NCI-H2227 (cell line): Measurements from ENCODE around the gene POP7.
"Not testable (repeated sequence)": the region's sequence is repeated elsewhere in the genome, so short reads cannot be mapped to it uniquely, and the experiment has no call there.

Experiments
- DNase-seq: peaks from one replicate; lab custom pipeline; 2025; ENCODE audit not compliant: unreplicated experiment; lab: John Stamatoyannopoulos, UW

POP7 gene

DNA sequence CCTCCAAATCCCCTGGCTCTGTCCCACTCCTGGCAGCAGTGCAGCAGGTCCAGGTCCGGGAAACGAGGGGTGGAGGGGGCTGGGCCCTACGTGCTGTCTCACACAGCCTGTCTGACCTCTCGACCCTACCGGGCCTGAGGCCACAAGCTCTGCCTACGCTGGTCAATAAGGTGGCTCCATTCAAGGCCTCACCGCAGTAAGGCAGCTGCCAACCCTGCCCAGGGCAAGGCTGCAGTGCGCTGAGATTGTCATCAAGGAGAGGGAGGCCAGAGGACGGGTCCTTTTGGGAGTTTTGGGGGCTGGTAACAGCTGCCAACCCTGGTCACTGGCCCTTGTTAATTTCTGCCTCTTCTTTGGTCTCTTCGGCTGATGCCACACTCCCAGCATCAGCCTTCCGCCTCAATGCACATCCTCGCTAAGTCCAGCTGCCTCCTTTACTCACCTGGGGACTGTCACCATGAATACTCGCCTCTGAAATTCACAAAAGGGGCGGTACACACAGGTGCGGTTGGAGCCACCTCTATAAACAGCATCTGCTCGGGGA is 17.9 kb downstream of the POP7 start:
- DNase-seq = no peak

DNA sequence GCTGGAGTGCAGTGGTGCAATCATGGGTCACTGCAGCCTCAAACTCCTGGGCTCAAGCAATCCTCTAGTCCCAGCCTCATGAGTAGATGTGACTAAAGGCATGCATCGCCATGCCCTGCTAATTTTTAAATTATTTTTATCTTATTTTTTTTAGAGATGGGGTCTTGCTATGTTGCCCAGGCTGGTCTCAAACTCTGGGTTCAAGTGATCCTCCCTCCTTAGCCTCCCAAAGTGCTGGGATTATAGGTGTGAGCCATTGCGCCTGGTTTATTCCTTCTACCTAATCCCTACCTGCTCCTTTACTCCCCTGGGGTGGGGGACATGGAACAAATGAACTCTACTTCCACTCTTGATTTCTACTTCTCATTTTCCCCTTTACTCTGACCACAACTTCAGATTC is 18.4 kb downstream of the POP7 start:
- DNase-seq = not testable (repeated sequence)

GRCh38 chr7:100726996-100727761 is 21.3 kb downstream of the POP7 start:
- DNase-seq = no peak

GRCh38 chr7:100728196-100728595 is 22.3 kb downstream of the POP7 start:
- no peak for DNase-seq

DNA sequence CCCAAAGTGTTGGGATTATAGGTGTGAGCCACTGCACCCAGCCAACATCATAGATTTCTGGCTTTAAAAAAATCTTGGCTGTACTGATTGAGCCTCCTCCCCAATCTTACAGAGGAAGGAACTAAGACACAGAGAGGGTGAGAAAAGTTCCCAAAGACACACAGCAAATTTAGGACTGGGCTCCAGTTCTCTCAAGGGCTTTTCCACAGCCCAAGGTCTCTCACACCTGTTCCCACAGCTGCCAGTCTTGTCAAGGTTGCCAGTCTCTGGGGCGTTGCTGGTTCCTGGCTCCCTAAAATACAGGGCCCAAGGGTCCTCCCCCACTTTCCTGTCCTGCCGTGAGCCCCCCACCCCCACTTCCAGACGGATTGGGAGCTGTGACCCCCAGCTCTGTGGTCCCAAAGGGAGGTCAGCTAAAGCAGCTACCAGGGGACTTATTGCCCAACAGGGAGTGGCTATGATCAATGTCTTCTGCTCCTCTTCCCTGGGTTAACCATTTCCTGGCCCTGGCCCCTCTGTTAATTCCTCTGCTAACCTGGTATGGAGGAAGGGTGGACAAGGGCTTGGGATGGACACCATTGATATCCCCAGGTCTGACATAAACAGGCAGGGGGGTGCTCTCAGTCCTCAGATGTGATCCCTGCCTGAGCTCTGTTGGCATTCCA is 24.3 kb downstream of the POP7 start:
- no peak for DNase-seq

DNA sequence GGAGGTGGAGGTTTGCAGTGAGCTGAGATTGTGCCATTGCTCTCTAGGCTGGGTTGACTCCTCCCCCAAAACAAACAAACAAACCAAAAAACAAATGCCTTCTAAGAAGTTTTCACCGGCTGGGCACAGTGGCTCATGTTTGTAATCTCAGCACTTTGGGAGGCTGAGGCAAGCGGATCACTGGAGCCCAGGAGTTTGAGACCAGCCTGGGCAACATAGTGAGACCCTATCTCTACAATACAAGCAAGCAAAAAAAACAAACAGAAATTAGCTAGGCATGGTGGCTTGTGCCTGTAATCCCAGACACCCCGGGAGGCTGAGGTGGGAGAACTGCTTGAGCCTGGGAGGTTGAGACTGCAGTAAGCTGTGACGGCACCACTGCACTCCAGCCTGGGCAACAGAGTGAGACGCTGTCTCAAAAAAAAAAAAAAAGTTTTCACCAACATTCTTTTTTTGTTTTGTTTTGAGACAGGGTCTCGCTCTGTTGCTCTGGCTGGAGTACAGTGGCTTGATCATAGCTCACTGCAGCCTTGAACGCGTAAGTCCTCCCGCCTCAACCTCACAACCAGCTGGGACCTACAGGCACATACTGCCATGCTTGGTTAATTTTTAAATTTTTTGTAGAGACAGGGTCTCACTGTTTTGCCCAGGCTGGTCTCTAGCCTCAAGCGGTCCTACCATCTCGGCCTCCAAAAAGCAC is 26.2 kb downstream of the POP7 start:
- no peak for DNase-seq

DNA sequence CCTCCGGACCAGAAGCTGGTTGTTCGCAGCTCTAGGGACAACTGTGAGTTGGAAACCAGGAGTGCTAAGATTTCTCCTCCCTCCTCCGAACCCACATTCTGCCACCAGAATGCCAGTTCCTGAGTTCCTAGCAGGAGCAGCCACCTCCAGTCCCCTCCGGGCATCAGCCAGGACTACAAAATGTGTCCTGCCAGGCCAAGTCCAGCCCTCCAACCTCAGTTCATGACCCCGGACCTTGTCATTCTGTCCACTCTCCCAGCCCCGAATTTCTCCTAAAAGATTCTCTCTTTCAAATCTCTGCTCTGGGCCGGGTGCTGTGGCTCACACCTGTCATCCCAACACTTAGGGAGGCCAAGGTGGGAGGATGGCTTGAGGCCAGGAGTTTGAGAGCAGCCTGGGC is 29.8 kb downstream of the POP7 start:
- DNase-seq = no peak

GRCh38 chr7:100736671-100737070 is 30.8 kb downstream of the POP7 start:
- no peak for DNase-seq

GRCh38 chr7:100739934-100740333 is 34.0 kb downstream of the POP7 start:
- no peak for DNase-seq

GRCh38 chr7:100744605-100745004 is 38.7 kb downstream of the POP7 start:
- no peak for DNase-seq

DNA sequence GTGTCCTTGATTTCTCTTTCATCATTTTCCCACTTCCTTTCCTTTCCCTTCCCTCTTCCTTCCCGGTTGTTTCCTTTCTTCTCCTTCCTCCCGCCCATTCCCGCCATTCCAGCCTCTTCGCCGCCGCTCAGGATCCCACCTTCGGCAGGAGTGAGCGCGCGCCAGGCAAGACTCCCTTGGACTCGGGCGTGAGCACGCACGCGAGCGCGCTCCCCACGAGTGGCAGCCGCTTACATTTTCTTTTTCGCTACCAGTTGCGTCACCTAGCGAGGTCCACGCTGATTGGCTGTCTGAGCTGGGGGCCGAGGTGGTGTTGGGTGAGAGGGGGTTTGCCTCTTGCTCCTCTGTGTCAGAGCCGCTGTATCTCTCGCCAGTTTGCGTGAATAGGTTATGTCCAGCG is 39.3 kb downstream of the POP7 start:
- peak; percentile 96 for DNase-seq

GRCh38 chr7:100752994-100753393 is 47.1 kb downstream of the POP7 start:
- no peak for DNase-seq

DNA sequence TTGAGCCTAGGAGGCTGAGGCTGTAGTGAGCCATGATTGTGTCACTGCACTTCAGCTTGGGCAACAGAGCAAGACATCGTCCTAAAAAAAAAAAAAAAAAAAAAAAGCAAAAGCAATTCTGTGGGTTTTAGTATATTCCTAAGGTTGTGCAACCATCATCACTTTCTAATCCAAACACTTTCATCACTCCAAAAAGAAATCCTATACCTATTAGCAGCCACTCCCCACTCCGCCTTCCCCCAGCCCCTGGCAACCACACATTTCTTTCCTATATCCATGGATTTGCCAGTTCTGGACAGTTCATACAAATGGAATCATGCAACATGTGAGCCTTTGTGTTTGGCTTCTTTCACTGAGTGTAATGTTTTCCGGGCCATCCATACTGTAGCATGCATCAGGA is 47.8 kb downstream of the POP7 start:
- no peak for DNase-seq
